Esophagus muscularis mucosa (tissue), 4 donors: ENCODE measurements around the gene GTF2F2. TPM values are rescaled to one million over a fixed set of nuclear protein-coding genes. Genes with fewer than 3 reads are reported as not detected.

Experiments used
- DNase-seq: peaks from one replicate; pipeline ENCODE4 v3.0.0-alpha.2; 2017; ENCODE audit errors: extremely low spot score
- H3K27ac ChIP-seq, 4 donors: fragments of 200-600 bp; sonication (generic); replicated peaks in 1 of 4; 1 replicate in 3 of 4; 2 replicates in 1 of 4; pipeline ENCODE4 v1.5.1; 2016 to 2019; ENCODE audit warnings: mild to moderate bottlenecking in 1 of 4
- H3K27me3 ChIP-seq, 4 donors: fragments of 200-600 bp; sonication (generic); one replicate each; pipeline versions ENCODE4 v1.5.1 to v1.6.0; 2016 to 2019
- H3K36me3 ChIP-seq, 4 donors: fragments of 200-600 bp; sonication (generic); one replicate each; pipeline ENCODE4 v1.5.1; 2016 to 2019
- H3K4me1 ChIP-seq, 4 donors: fragments of 200-600 bp; sonication (generic); one replicate each; pipeline ENCODE4 v1.5.1; 2016 to 2019
- H3K4me3 ChIP-seq, 4 donors: fragments of 200-600 bp; sonication (generic); 1 replicate in 2 of 4; 2 replicates in 2 of 4; pipeline ENCODE4 v1.5.1; 2016 to 2019; ENCODE audit warnings: mild to moderate bottlenecking in 4 of 4, moderate library complexity in 1 of 4
- H3K9me3 ChIP-seq, 4 donors: fragments of 200-600 bp; sonication (generic); 1 replicate in 3 of 4; 2 replicates in 1 of 4; pipeline ENCODE4 v1.5.1; 2016 to 2019
- CTCF ChIP-seq, 3 experiments: fragments of 200-600 bp in 2 of 3; fragments of 450-650 bp in 1 of 3; sonication (generic) in 2 of 3; IDR thresholded peaks; one replicate each; pipeline ENCODE4 v1.5.1; 2017 to 2019; ENCODE audit warnings: antibody characterized with exemption in 3 of 3, mild to moderate bottlenecking in 2 of 3, moderate library complexity in 1 of 3
- EP300 ChIP-seq: sonication (generic); formaldehyde crosslinking; IDR thresholded peaks from one replicate; pipeline ENCODE4 v1.6.1; 2017; ENCODE audit warnings: antibody characterized with exemption
- POLR2A ChIP-seq: fragments of 450-650 bp; IDR thresholded peaks from one replicate; pipeline ENCODE4 v1.6.1; 2017; ENCODE audit warnings: antibody characterized with exemption, moderate library complexity, mild to moderate bottlenecking, low read depth
- POLR2AphosphoS5 ChIP-seq, 2 donors: sonication (generic); formaldehyde crosslinking; IDR thresholded peaks; one replicate each; pipeline ENCODE4 v1.6.1; 2017; ENCODE audit warnings: antibody characterized with exemption in 2 of 2
- WGBS: methylation state at CpG from one replicate; pipeline ENCODE4 v1.1.5; 2018; 5-methylcytosine and 5-hydroxymethylcytosine counted together
- intact Hi-C: fragments of 100-400 bp; cut with DNase I; formaldehyde crosslinking; loops from one replicate; pipeline ENCODE4 v1.15.1; 2023
- total RNA-seq, 4 donors: library from RNA; depleted of rRNA; stranded (reverse); fragments of >200 nt; gene quantifications; one replicate each; pipeline versions ENCODE4 v1.1.0 to v1.2.1, GENCODE V29; 2016

Gene GTF2F2
- total RNA-seq, 4 donors from 2014 or later = 12.9 to 15.1 (median 14.6) TPM

GRCh38 chr13:45167611-45168554 is 47.6 kb downstream of the GTF2F2 start:
- no peak overlapping the region for H3K4me3 ChIP-seq
- 85% methylated on average over 12 of the region's 12 CpGs for WGBS
- H3K27me3 ChIP-seq = no peaks in the 10 kb centered on the region
- TF ChIP-seq EP300 (no peak), POLR2A (no peak), CTCF (IDR thresholded peaks at IDR 0.05) (no peak)
- no peak for DNase-seq
- no peak overlapping the region for H3K27ac ChIP-seq
- H3K9me3 ChIP-seq = no peaks in the 10 kb centered on the region
- H3K36me3 ChIP-seq = peaks cover 0 to 8% (median 4%) of the 10 kb centered on the region in 4 donors
- intact Hi-C loops = no loop called here
- H3K4me1 ChIP-seq = peaks cover 0 to 12% (median 4%) of the 10 kb centered on the region in 4 donors

GRCh38 chr13:45168555-45168930 is 48.2 kb downstream of the GTF2F2 start:
- intact Hi-C loops = no loop called here
- Histone ChIP-seq H3K27me3 (no peaks in the 10 kb centered on the region), H3K9me3 (no peaks in the 10 kb centered on the region), H3K27ac (no peak overlapping the region), H3K36me3 (peaks cover 0 to 8% (median 4%) of the 10 kb centered on the region in 4 donors), H3K4me1 (peaks cover 0 to 8% (median 4%) of the 10 kb centered on the region in 4 donors), H3K4me3 (no peak overlapping the region)
- no peak for DNase-seq
- WGBS = 98% methylated on average over 2 of the region's 2 CpGs
- TF ChIP-seq EP300 (no peak), CTCF (IDR thresholded peaks at IDR 0.05) (no peak), POLR2A (no peak), POLR2AphosphoS5 (IDR thresholded peaks at IDR 0.05) (no peak)

GRCh38 chr13:45174478-45174877 is 54.2 kb downstream of the GTF2F2 start:
- no peaks in the 10 kb centered on the region for H3K9me3 ChIP-seq
- no peak for DNase-seq
- no peak overlapping the region for H3K4me3 ChIP-seq
- H3K36me3 ChIP-seq = peaks cover 0 to 4% (median 0%) of the 10 kb centered on the region in 4 donors
- peaks cover 0 to 10% (median 0%) of the 10 kb centered on the region in 4 donors for H3K4me1 ChIP-seq
- intact Hi-C loops = no loop called here
- no peak overlapping the region for H3K27ac ChIP-seq
- no peaks in the 10 kb centered on the region for H3K27me3 ChIP-seq
- TF ChIP-seq CTCF (IDR thresholded peaks at IDR 0.05) = no peak
- TF ChIP-seq POLR2AphosphoS5 (IDR thresholded peaks at IDR 0.05) = no peak
- no peak for TF ChIP-seq EP300
- TF ChIP-seq POLR2A = no peak

GRCh38 chr13:45178349-45179162 is 58.2 kb downstream of the GTF2F2 start:
- peaks cover 0 to 10% (median 0%) of the 10 kb centered on the region in 4 donors for H3K4me1 ChIP-seq
- 77% methylated on average over 2 of the region's 3 CpGs for WGBS
- no peaks in the 10 kb centered on the region for H3K9me3 ChIP-seq
- H3K36me3 ChIP-seq = peaks cover 0 to 4% (median 0%) of the 10 kb centered on the region in 4 donors
- H3K4me3 ChIP-seq = no peak overlapping the region
- no peak overlapping the region for H3K27ac ChIP-seq
- no peaks in the 10 kb centered on the region for H3K27me3 ChIP-seq
- no peak for DNase-seq
- intact Hi-C loops = no loop called here
- no peak for TF ChIP-seq CTCF (IDR thresholded peaks at IDR 0.05)
- no peak for TF ChIP-seq POLR2A
- no peak for TF ChIP-seq EP300
- no peak for TF ChIP-seq POLR2AphosphoS5 (IDR thresholded peaks at IDR 0.05)
